ENCODE data around the gene PHRF1. TPM values are rescaled to one million over a fixed set of nuclear protein-coding genes. Genes with fewer than 3 reads are reported as not detected.

The PHRF1 gene
- polyA plus RNA-seq, 1 donor from 2014 or later = 8.5 TPM

- H3K36me3 ChIP-seq (ENCODE audit: insufficient read depth, low read length) = peaks cover 4% of the 10 kb centered on the region
Measured at GRCh38 chr11:581342-581741, 5.1 kb downstream of the PHRF1 start.

GRCh38 chr11:581752-582151 lies 5.5 kb downstream of the PHRF1 start:
- Histone ChIP-seq H3K79me2 (replicated peaks; ENCODE audit: insufficient read depth, low read length) (peaks cover 39% of the 10 kb centered on the region), H2AFZ (ENCODE audit: low read depth, low read length) (no peak overlapping the region), H3K4me2 (ENCODE audit: low read length) (no peak overlapping the region), H3K36me3 (ENCODE audit: insufficient read depth, low read length) (peaks cover 4% of the 10 kb centered on the region), H3K27me3 (ENCODE audit: insufficient read depth, low read depth, low read length) (no peaks in the 10 kb centered on the region), H3K9me2 (ENCODE audit: insufficient read depth, low read length) (no peaks in the 10 kb centered on the region), H3K4me3 (ENCODE audit: low read length) (no peak overlapping the region), H4K20me1 (ENCODE audit: insufficient read depth) (peaks cover 16% of the 10 kb centered on the region), H3F3A (ENCODE audit: insufficient read depth, low read length, poor library complexity, severe bottlenecking) (no peaks in the 10 kb centered on the region), H3K9me3 (ENCODE audit: low read length) (no peaks in the 10 kb centered on the region), H3K9ac (ENCODE audit: low read length) (no peak overlapping the region), H3K27ac (ENCODE audit: low read length) (no peak overlapping the region)
- TF ChIP-seq CTCF (IDR thresholded peaks at IDR 0.05; ENCODE audit: poor library complexity, severe bottlenecking) = no peak
- TF ChIP-seq RAD21 (conservative IDR thresholded peaks at IDR 0.05) = no peak
- TF ChIP-seq POLR2AphosphoS5 (IDR thresholded peaks at IDR 0.05) = no peak

More at GRCh38 chr11:581342-581741, 5.1 kb downstream of the PHRF1 start:
- Histone ChIP-seq H3K79me2 (replicated peaks; ENCODE audit: insufficient read depth, low read length) (peaks cover 39% of the 10 kb centered on the region), H3K9me3 (ENCODE audit: low read length) (no peaks in the 10 kb centered on the region), H3K9ac (ENCODE audit: low read length) (no peak overlapping the region), H3K4me3 (ENCODE audit: low read length) (no peak overlapping the region), H4K20me1 (ENCODE audit: insufficient read depth) (peaks cover 16% of the 10 kb centered on the region), H3K9me2 (ENCODE audit: insufficient read depth, low read length) (no peaks in the 10 kb centered on the region), H3K27ac (ENCODE audit: low read length) (no peak overlapping the region), H2AFZ (ENCODE audit: low read depth, low read length) (no peak overlapping the region), H3K4me2 (ENCODE audit: low read length) (no peak overlapping the region), H3F3A (ENCODE audit: insufficient read depth, low read length, poor library complexity, severe bottlenecking) (no peaks in the 10 kb centered on the region), H3K27me3 (ENCODE audit: insufficient read depth, low read depth, low read length) (no peaks in the 10 kb centered on the region)
- TF ChIP-seq POLR2AphosphoS5 (IDR thresholded peaks at IDR 0.05) (no peak), MXI1 (conservative IDR thresholded peaks at IDR 0.05; ENCODE audit: poor library complexity, severe bottlenecking) (no peak), EZH2 (IDR thresholded peaks at IDR 0.05; ENCODE audit: borderline replicate concordance, insufficient read depth, low read length, poor library complexity, severe bottlenecking) (no peak), RAD21 (conservative IDR thresholded peaks at IDR 0.05) (no peak), TAF1 (IDR thresholded peaks at IDR 0.05; ENCODE audit: low read depth) (no peak), CTCF (IDR thresholded peaks at IDR 0.05; ENCODE audit: poor library complexity, severe bottlenecking) (no peak), EP300 (conservative IDR thresholded peaks at IDR 0.05; ENCODE audit: poor library complexity, severe bottlenecking) (no peak), REST (IDR thresholded peaks at IDR 0.05; ENCODE audit: borderline replicate concordance) (no peak), SMC3 (conservative IDR thresholded peaks at IDR 0.05; ENCODE audit: poor library complexity) (no peak)
